HG03558 (cell line): ENCODE data around the gene RHOBTB1.
"Not testable (repeated sequence)": the region's sequence is repeated elsewhere in the genome, so short reads cannot be mapped to it uniquely, and the experiment has no call there.

Experiments
- ATAC-seq: cut with Tn5 transposase; IDR thresholded peaks from one replicate; pipeline ENCODE4 v1.9.1; 2021; ENCODE audit warnings: moderate number of reproducible peaks; ENCODE audit not compliant: unreplicated experiment; ENCODE audit errors: extremely low read depth

RHOBTB1 gene

DNA sequence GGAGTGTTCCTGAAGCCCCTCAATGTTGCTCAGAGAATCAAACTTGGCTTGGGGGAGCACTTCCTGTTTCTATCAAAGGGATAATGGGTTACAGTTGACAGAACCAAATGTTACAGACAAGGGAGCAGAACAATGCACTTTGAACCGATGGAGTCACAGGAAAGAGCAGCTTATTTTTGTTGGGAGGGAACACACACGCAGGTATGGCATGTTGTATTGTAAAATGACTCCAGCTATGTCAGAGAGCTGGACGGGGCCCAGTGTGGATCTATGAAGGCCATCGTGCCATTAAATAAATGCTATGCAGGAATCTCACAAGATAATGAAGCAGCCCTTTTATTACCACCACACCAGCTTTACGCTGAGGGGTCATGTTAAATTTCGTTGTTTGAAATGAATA is 35.1 kb downstream of the RHOBTB1 start:
- ATAC-seq, result no peak

DNA sequence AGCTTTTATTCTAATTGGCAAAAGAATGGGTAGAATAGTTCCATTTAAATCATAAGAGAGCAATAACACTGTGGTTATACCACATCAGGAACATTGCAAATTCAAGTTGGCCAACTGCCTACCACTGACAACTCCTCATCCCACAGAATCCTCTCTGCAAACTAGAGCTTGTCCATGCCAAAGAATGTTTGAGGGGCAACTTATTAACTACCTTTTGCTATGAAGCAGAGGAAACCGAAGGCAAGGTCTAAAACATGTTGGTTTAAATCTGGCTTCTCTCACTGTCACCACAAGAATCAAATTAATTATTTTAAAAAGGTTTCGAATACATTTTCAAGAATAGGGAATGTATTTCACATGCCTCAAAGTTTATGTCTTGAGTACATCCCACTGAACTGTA is 36.0 kb downstream of the RHOBTB1 start:
- ATAC-seq, result no peak

- no peak for ATAC-seq
These were observed 36.7 kb downstream of the RHOBTB1 start for GRCh38 chr10:60907236-60907635.

- not testable (repeated sequence) for ATAC-seq
These were observed 37.2 kb downstream of the RHOBTB1 start for GRCh38 chr10:60906825-60907224.

DNA sequence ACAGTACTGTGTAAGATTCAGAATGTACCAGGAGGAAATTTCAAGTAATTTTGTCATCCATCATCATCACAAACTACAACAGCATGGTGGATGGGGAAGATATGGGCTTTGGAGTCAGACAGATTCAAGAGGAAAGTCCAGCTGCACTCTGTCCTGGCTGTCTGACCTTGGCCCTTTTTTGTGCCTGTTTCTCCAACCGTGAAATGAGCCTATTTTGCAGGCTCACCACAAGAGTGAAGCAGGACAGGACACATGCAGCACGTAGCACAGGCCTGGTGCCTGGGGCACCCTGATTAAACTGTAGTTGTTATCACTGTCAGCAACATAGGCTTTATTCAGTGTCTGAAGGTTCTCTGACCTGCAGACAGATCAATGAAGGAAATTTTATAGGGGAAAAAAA is 37.6 kb downstream of the RHOBTB1 start:
- ATAC-seq, result no peak

- no peak for ATAC-seq
These were observed 38.4 kb downstream of the RHOBTB1 start for GRCh38 chr10:60905580-60905979.

- no peak for ATAC-seq
These were observed 40.9 kb downstream of the RHOBTB1 start for GRCh38 chr10:60903096-60903495.

GRCh38 chr10:60901561-60902235 is 42.3 kb downstream of the RHOBTB1 start:
- ATAC-seq, result no peak

DNA sequence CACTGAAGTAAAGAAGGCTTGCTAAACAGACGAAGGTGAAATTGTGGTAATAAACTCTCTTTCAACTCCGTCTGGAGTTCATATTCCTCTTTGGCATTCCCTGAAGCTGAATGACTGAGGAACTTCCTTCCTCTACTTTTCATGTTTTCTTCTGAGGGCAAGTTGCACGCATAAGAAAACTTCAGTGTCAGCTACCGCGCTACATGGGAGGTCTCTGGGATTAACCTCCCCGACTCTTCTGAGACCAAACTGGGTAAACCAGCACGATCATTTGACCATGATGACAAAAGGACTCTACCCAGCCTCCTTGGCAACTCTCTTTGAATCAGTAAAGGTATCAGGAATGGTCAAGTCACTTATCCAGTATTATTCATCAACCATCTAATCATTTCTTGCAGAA is 44.7 kb downstream of the RHOBTB1 start:
- no peak for ATAC-seq

DNA sequence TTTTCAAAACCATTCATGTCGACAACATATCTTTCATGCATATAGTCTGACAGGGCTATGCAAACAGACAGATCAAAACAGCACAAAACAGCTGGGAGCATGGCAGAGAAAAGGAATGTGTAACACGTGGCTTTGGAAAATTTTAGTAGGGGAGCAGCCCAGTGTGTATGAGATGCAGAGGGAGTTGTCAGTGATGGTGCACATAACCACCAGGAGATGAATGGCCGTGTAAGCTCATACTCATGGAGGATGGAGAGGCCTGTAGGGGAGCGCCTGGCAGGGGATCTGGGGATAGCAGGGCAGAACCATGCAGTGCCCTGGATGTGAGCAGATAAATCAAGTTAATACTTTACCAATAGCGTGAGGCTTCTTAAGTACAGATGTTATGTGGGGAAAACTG is 45.7 kb downstream of the RHOBTB1 start:
- ATAC-seq, result no peak

- ATAC-seq, result no peak
These were observed 47.2 kb downstream of the RHOBTB1 start for GRCh38 chr10:60896810-60897209.

GRCh38 chr10:60896033-60896432 is 48.0 kb downstream of the RHOBTB1 start:
- no peak for ATAC-seq

DNA sequence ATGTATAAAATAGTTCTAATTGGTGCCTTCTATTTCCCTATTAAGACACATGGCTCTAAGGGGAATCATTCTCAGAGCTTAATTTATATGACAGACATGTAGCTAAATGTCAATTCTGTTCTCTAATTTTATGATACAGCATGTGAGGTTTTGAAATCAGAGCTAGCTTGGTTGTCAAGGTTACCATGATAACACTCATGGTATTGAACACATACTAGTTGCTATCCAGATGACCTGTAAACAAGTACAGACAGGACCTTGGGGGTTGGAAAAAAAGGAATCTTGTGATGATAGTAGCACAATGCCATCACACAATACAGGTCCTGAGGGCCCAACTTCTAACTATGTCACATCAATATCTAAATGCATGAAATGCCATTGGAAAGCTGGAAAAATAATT is 49.2 kb downstream of the RHOBTB1 start:
- no peak for ATAC-seq

- no peak for ATAC-seq
These were observed 50.8 kb downstream of the RHOBTB1 start for GRCh38 chr10:60893231-60893630.

DNA sequence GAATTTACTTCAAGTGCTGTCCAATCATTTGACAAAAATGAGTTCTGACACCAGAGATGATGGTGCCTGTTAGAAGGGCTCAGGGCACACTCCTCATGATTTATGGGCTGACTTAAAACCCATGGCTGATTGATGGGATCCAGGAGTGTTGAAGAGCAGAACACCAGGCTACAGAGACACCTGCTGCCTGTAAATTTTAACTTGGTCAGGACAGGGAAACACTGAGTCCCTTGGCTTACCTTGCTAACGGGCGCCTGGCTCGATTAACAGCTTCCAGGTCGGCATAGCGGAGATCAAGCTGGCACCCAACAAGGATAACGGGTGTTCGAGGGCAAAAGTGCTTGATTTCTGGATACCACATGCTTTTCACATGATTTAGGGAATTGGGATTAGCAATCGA is 51.4 kb downstream of the RHOBTB1 start:
- ATAC-seq, result no peak

GRCh38 chr10:60890811-60891210 is 53.2 kb downstream of the RHOBTB1 start:
- no peak for ATAC-seq

DNA sequence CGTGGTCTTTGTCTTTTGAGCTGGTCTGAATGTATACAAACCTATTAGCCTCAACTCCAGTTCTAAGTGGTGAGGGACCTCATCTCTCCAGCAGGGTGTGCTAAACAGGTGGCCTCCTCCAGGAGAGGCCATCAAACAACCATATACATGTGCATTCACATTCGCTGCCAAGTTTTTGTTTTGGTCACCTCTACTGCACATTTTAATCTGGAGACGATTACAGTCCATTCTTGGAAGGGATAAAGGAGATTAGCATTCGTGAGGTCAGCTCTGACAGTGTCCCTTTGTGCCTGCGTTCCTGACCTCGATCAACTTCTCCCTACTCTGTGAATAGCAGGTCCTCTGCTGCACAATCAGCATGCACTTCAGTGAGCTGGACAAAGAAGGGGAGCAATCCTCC is 60.8 kb downstream of the RHOBTB1 start:
- no peak for ATAC-seq

DNA sequence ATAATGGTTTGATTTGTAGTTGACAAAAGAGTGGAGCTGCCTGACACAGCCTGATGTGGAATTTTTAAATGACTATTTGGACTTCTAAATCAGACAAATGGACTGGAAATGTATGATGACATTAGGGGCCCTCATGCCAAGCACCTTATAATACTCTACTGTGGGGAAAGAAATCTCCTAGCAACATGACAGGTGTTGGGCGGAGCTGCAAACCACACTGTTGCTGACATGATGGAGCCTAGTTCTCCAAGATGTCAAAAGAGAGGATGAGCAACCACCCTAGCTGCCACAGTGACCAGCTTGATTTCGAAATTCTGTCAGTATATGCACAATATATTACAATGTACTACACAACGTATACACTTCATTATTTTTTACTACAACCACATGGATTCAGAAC is 65.8 kb downstream of the RHOBTB1 start:
- ATAC-seq, result no peak

GRCh38 chr10:60877777-60878120 is 66.2 kb downstream of the RHOBTB1 start:
- no peak for ATAC-seq

GRCh38 chr10:60877061-60877776 is 66.8 kb downstream of the RHOBTB1 start:
- ATAC-seq, result no peak

- ATAC-seq, result no peak
These were observed 70.2 kb downstream of the RHOBTB1 start for GRCh38 chr10:60873758-60874157.

GRCh38 chr10:60872451-60872850 is 71.5 kb downstream of the RHOBTB1 start:
- no peak for ATAC-seq
